ENCODE results near the gene DNASE1L3. TPM values are rescaled to one million over a fixed set of nuclear protein-coding genes. Genes with fewer than 3 reads are reported as not detected.
"Not testable (repeated sequence)": the region's sequence is repeated elsewhere in the genome, so short reads cannot be mapped to it uniquely, and the experiment has no call there.

DNASE1L3 gene
- total and polyA plus RNA-seq, 2 experiments from 2014 or later = not detected

DNA sequence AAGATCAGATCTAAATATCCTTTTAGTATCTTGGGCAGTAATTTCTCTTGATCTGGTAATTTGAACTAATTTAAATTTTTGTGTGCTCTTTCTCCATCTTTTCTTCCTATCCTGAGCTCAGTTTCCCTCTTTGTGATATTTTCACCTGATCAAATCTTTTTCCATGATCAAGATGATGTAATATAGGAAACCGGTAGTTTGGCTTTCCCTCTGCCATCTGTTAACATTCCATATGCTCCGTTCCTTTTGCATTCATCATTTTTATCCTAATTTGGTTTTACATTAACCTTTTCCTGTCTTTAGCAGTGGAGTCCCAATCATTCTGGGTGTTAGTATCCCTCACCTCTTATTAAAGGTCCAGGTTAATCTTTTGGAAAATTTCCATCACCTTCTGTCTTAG lies 20.9 kb upstream of the DNASE1L3 start:
- no peak for TF ChIP-seq EZH2 (IDR thresholded peaks at IDR 0.05; ENCODE audit: insufficient read depth, poor library complexity, severe bottlenecking)
- TF ChIP-seq EZH2phosphoT487 (IDR thresholded peaks at IDR 0.05; ENCODE audit: insufficient read depth, low read depth) = no peak
- Histone ChIP-seq H3K27me3 (replicated peaks; ENCODE audit: insufficient read depth) (peaks cover 16% of the 10 kb centered on the region; the same call in 1 of the 2 replicates), H3F3A (ENCODE audit: insufficient read depth) (no peaks in the 10 kb centered on the region), H4K20me1 (ENCODE audit: insufficient read depth) (no peaks in the 10 kb centered on the region), H3K79me2 (ENCODE audit: insufficient read depth) (no peaks in the 10 kb centered on the region), H3K4me3 (no peak overlapping the region), H3K36me3 (ENCODE audit: low read depth) (no peaks in the 10 kb centered on the region), H3K9me2 (ENCODE audit: insufficient read depth) (no peaks in the 10 kb centered on the region), H3K9ac (no peak overlapping the region), H3K27ac (no peak overlapping the region), H3K4me1 (ENCODE audit: insufficient read depth) (no peaks in the 10 kb centered on the region), H2AFZ (no peak overlapping the region), H3K4me2 (ENCODE audit: unreplicated experiment) (no peak overlapping the region), H3K9me3 (ENCODE audit: low read depth) (no peaks in the 10 kb centered on the region)
- in situ Hi-C loops (cut with MboI) = no loop called here
- 10 to 13% methylated on average over 2 of the region's 2 CpGs for WGBS, 2 experiments (ENCODE audit: low coverage in 1 of 2, low lambda C conversion rate in 2 of 2, missing lambda C conversion rate in 2 of 2)
- no peak for DNase-seq

DNA sequence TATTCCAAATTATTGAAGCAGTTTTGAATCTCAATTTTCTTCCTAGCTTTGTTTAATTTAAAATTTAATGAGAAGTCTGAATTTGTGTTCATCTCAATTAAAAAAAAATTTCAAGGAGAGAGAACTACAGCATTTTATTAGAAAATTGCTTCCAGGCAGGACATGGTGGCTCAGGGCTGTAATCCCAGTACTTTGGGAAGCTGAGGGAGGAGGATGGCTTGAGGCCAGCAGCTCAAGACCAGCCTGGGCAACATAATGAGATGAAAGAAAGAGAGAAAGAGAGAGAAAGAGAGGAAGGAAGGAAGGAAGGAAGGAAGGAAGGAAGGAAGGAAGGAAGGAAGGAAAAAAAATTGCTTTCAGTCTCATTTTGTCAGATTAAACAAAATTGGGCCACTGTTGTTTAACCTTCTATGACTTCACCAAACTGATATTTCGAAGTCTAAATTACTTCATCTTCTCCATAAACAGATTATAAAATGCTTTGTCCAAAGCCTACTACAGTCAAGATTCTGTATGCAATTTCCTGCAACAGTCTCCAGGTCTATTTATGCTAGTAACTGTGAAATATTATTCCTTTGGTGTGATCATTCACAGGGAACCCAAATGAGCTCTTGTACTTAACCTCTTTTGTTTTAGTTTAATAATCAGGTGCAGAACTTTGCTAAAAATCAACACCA lies 20.2 kb upstream of the DNASE1L3 start:
- Histone ChIP-seq H3K27ac (no peak overlapping the region), H4K20me1 (ENCODE audit: insufficient read depth) (no peaks in the 10 kb centered on the region), H3F3A (ENCODE audit: insufficient read depth) (no peaks in the 10 kb centered on the region), H3K4me3 (no peak overlapping the region), H3K36me3 (ENCODE audit: low read depth) (no peaks in the 10 kb centered on the region), H3K9me3 (ENCODE audit: low read depth) (no peaks in the 10 kb centered on the region), H2AFZ (no peak overlapping the region), H3K9me2 (ENCODE audit: insufficient read depth) (no peaks in the 10 kb centered on the region), H3K4me2 (ENCODE audit: unreplicated experiment) (no peak overlapping the region), H3K79me2 (ENCODE audit: insufficient read depth) (no peaks in the 10 kb centered on the region), H3K9ac (no peak overlapping the region), H3K27me3 (replicated peaks; ENCODE audit: insufficient read depth) (peaks cover 16% of the 10 kb centered on the region; the same call in 1 of the 2 replicates), H3K4me1 (ENCODE audit: insufficient read depth) (no peaks in the 10 kb centered on the region)
- in situ Hi-C loops (cut with MboI) = no loop called here
- WGBS, 2 experiments (ENCODE audit: low coverage in 1 of 2, low lambda C conversion rate in 2 of 2, missing lambda C conversion rate in 2 of 2) = 0% methylated on average over 1 of the region's 1 CpG
- TF ChIP-seq EZH2phosphoT487 (IDR thresholded peaks at IDR 0.05; ENCODE audit: insufficient read depth, low read depth) (no peak), EZH2 (IDR thresholded peaks at IDR 0.05; ENCODE audit: insufficient read depth, poor library complexity, severe bottlenecking) (no peak)
- DNase-seq = no peak

DNA sequence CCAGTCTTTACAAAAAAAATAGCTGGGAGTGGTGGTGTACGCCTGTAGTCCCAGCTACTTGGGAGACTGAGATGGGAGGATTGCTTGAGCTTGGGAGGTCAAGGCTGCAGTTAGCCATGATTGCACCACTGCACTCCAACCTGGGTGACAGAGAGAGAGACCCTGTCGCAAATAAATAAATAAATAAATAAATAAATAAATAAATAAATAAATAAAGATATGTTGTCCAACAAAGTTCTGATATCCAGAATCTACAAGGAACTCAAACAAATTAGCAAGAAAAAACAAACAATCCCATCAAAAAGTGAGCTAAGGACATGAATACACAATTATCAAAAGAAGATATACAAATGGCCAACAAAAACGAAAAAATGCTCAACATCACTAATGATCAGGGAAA lies 17.2 kb upstream of the DNASE1L3 start:
- H3K4me2 ChIP-seq (ENCODE audit: unreplicated experiment); H4K20me1 ChIP-seq (ENCODE audit: insufficient read depth); H3K27ac ChIP-seq; H3K4me1 ChIP-seq (ENCODE audit: insufficient read depth); H3K4me3 ChIP-seq; H3K9me2 ChIP-seq (ENCODE audit: insufficient read depth); in situ Hi-C loops (cut with MboI); H3K9me3 ChIP-seq (ENCODE audit: low read depth); H3K36me3 ChIP-seq (ENCODE audit: low read depth); H3K79me2 ChIP-seq (ENCODE audit: insufficient read depth); H3F3A ChIP-seq (ENCODE audit: insufficient read depth); H3K9ac ChIP-seq; H2AFZ ChIP-seq; DNase-seq: not testable (repeated sequence)
- H3K27me3 ChIP-seq (replicated peaks; ENCODE audit: insufficient read depth) = peaks cover 26% of the 10 kb centered on the region
- WGBS, 2 experiments (ENCODE audit: low coverage in 1 of 2, low lambda C conversion rate in 2 of 2, missing lambda C conversion rate in 2 of 2) = 66 to 68% methylated on average over 3 of the region's 3 CpGs

DNA sequence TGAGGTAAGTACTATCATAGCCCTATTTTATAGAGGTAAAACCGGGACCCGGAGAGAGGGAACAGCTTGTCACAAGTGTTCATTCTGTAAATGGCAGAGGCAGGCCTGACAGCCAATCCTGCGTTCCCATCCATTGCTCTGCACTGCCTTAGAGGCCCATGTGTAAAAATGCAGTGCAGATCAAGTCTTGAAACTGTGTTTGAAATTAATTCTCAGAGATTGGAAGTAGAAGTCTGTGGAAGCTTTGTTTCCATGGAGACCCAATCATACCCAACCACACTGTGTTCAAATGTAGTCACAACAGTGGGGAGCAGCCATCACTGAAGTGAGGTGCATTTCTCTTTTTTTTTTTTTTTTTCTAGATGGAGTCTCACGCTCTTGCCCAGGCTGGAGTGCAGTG lies 13.1 kb upstream of the DNASE1L3 start:
- H3K9me3 ChIP-seq (ENCODE audit: low read depth) = no peaks in the 10 kb centered on the region
- no peaks in the 10 kb centered on the region for H3K79me2 ChIP-seq (ENCODE audit: insufficient read depth)
- no peak overlapping the region for H3K9ac ChIP-seq
- H3K27ac ChIP-seq = no peak overlapping the region
- 75 to 84% methylated on average over 4 of the region's 4 CpGs for WGBS, 2 experiments (ENCODE audit: low coverage in 1 of 2, low lambda C conversion rate in 2 of 2, missing lambda C conversion rate in 2 of 2)
- no peaks in the 10 kb centered on the region for H3K4me1 ChIP-seq (ENCODE audit: insufficient read depth)
- no peak overlapping the region for H2AFZ ChIP-seq
- in situ Hi-C loops (cut with MboI) = no loop called here
- TF ChIP-seq EZH2phosphoT487 (IDR thresholded peaks at IDR 0.05; ENCODE audit: insufficient read depth, low read depth) (no peak), EZH2 (IDR thresholded peaks at IDR 0.05; ENCODE audit: insufficient read depth, poor library complexity, severe bottlenecking) (no peak)
- no peaks in the 10 kb centered on the region for H3K36me3 ChIP-seq (ENCODE audit: low read depth)
- no peak for DNase-seq
- no peaks in the 10 kb centered on the region for H4K20me1 ChIP-seq (ENCODE audit: insufficient read depth)
- H3K4me3 ChIP-seq = no peak overlapping the region
- no peaks in the 10 kb centered on the region for H3K9me2 ChIP-seq (ENCODE audit: insufficient read depth)
- H3K27me3 ChIP-seq (replicated peaks; ENCODE audit: insufficient read depth) = peaks cover 14% of the 10 kb centered on the region; the same call in 1 of the 2 replicates
- no peaks in the 10 kb centered on the region for H3F3A ChIP-seq (ENCODE audit: insufficient read depth)
- H3K4me2 ChIP-seq (ENCODE audit: unreplicated experiment) = no peak overlapping the region
